Hepatocyte (in vitro differentiated cells): ENCODE data around the gene BBS9. TPM values are rescaled to one million over a fixed set of nuclear protein-coding genes. Genes with fewer than 3 reads are reported as not detected.

Experiments used
- DNase-seq: peaks from one replicate; pipeline ENCODE4 v3.0.0-alpha.2; 2016; ENCODE audit warnings: low spot score
- H2AFZ ChIP-seq: fragments of 200-600 bp; sonication (generic); 2 replicates; pipeline ENCODE4 v1.6.0; 2016; ENCODE audit warnings: antibody characterized with exemption, mild to moderate bottlenecking
- H3K27ac ChIP-seq: fragments of 200-600 bp; sonication (generic); 2 replicates; pipeline ENCODE4 v1.5.1; 2016; ENCODE audit warnings: mild to moderate bottlenecking
- H3K27me3 ChIP-seq: fragments of 200-600 bp; sonication (generic); 2 replicates; pipeline ENCODE4 v1.6.1; 2016
- H3K36me3 ChIP-seq: fragments of 200-600 bp; sonication (generic); replicated peaks from 2 replicates; pipeline ENCODE4 v1.5.1; 2016; ENCODE audit warnings: low read depth; ENCODE audit not compliant: insufficient read depth
- H3K4me1 ChIP-seq: fragments of 200-600 bp; sonication (generic); 2 replicates; pipeline ENCODE4 v1.5.1; 2016; ENCODE audit warnings: mild to moderate bottlenecking, moderate library complexity; ENCODE audit not compliant: insufficient read depth
- H3K4me2 ChIP-seq: fragments of 200-600 bp; sonication (generic); 2 replicates; pipeline ENCODE4 v1.6.0; 2016
- H3K4me3 ChIP-seq: fragments of 200-600 bp; sonication (generic); 2 replicates; pipeline ENCODE4 v1.5.1; 2016; ENCODE audit warnings: mild to moderate bottlenecking
- H3K79me2 ChIP-seq: fragments of 200-600 bp; sonication (generic); 2 replicates; pipeline ENCODE4 v1.6.0; 2017; ENCODE audit warnings: mild to moderate bottlenecking
- H3K9me2 ChIP-seq: fragments of 200-600 bp; sonication (generic); replicated peaks from 2 replicates; pipeline ENCODE4 v1.6.0; 2017; ENCODE audit warnings: mild to moderate bottlenecking; ENCODE audit not compliant: insufficient read depth
- H3K9me3 ChIP-seq: fragments of 200-600 bp; sonication (generic); 2 replicates; pipeline ENCODE4 v1.5.1; 2016; ENCODE audit warnings: low read depth, mild to moderate bottlenecking
- H4K20me1 ChIP-seq: fragments of 200-600 bp; sonication (generic); 2 replicates; pipeline ENCODE4 v1.6.0; 2016; ENCODE audit warnings: mild to moderate bottlenecking; ENCODE audit not compliant: insufficient read depth, poor library complexity, severe bottlenecking
- EZH2 ChIP-seq: fragments of 200-600 bp; sonication (generic); IDR thresholded peaks from 2 replicates; pipeline ENCODE4 v1.6.1; 2016; ENCODE audit warnings: antibody characterized with exemption, mild to moderate bottlenecking, borderline replicate concordance
- EZH2phosphoT487 ChIP-seq: fragments of 200-600 bp; sonication (generic); IDR thresholded peaks from one replicate; pipeline ENCODE4 v1.6.1; 2018; ENCODE audit warnings: antibody characterized with exemption, mild to moderate bottlenecking, low read depth, moderate library complexity; ENCODE audit not compliant: unreplicated experiment, severe bottlenecking
- WGBS: methylation state at CpG from one replicate; pipeline ENCODE4 v1.1.6; 2016; ENCODE audit warnings: low lambda C conversion rate; ENCODE audit errors: missing lambda C conversion rate; 5-methylcytosine and 5-hydroxymethylcytosine counted together
- polyA plus RNA-seq: library from polyadenylated mRNA; unstranded; fragments of >200 nt; fragmentation: Nextera tagmentation; extraction: Ambion mirVana; gene quantifications from 2 replicates; pipeline ENCODE4 v1.2.1, GENCODE V29; 2016
- total RNA-seq: library from RNA; depleted of rRNA; stranded (reverse); fragments of >200 nt; gene quantifications from 2 replicates; pipeline ENCODE4 v1.2.3, GENCODE V29; 2014
- TF ChIP-seq, protein P1 (sequence below): fragments of 200-600 bp; sonication (generic); IDR thresholded peaks from 2 replicates; pipeline ENCODE4 v1.5.1; 2016; ENCODE audit warnings: antibody characterized with exemption, mild to moderate bottlenecking; ENCODE audit not compliant: poor library complexity

The BBS9 gene
- total and polyA plus RNA-seq, 2 experiments from 2014 or later, result 10.1 to 12.3 TPM

DNA sequence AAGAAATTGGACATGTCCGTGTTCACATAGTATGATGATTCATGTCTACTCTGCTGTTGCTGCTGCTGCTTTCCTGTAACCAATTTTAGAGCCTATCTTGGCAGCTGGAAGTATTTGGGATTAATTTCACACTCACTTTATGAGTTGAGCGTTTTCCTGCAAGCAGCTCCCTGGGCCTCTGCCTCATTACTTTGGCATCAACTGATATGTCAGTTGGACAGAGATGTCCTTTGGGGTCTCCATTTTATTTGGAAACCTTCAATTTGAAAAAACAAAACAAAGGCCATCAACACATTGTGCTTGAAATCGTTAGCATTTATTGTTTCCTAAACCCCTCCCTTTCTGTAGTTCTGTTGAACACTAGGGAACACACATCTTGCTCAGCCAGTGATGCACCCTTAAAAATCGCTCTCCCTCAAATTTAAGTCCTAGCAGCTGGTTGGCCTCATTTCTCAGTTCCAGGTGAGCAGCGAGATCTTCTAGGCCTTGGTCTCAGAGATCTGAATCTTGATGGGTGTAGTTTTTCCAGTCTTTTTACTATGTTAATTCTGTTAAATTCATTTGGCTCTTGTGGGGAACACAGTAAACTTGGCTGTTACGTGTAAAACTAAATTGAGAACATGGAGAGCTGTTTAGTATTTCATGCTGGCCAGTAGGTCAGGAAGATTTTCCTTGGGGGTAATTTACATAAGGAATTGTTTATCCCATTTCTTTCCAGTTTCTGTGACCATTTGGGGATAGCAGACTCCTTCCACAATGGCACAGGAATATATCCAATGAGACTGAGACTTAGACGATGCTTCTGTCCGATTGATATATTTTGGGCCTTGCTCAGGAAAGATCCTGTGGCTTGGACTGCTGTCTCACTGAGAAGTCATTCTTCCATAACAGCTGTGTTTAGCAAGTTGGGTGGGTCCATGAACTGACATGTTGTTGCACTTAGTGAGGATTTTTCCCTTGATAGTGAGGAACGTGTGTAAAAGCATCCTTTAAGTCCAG, 371.6 kb downstream of the BBS9 start:
- H3K79me2 ChIP-seq, result no peaks in the 10 kb centered on the region
- H2AFZ ChIP-seq, result no peak overlapping the region
- no peaks in the 10 kb centered on the region for H3K9me2 ChIP-seq
- WGBS, result 80% methylated on average over 9 of the region's 9 CpGs
- H3K4me1 ChIP-seq, result no peaks in the 10 kb centered on the region
- H4K20me1 ChIP-seq, result no peaks in the 10 kb centered on the region
- H3K4me2 ChIP-seq, result no peak overlapping the region
- TF ChIP-seq, protein P1, sequence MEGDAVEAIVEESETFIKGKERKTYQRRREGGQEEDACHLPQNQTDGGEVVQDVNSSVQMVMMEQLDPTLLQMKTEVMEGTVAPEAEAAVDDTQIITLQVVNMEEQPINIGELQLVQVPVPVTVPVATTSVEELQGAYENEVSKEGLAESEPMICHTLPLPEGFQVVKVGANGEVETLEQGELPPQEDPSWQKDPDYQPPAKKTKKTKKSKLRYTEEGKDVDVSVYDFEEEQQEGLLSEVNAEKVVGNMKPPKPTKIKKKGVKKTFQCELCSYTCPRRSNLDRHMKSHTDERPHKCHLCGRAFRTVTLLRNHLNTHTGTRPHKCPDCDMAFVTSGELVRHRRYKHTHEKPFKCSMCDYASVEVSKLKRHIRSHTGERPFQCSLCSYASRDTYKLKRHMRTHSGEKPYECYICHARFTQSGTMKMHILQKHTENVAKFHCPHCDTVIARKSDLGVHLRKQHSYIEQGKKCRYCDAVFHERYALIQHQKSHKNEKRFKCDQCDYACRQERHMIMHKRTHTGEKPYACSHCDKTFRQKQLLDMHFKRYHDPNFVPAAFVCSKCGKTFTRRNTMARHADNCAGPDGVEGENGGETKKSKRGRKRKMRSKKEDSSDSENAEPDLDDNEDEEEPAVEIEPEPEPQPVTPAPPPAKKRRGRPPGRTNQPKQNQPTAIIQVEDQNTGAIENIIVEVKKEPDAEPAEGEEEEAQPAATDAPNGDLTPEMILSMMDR, result no peak
- TF ChIP-seq EZH2 (no peak), EZH2phosphoT487 (no peak)
- H3K27me3 ChIP-seq, result no peaks in the 10 kb centered on the region
- H3K27ac ChIP-seq, result no peak overlapping the region
- no peaks in the 10 kb centered on the region for H3K36me3 ChIP-seq
- no peaks in the 10 kb centered on the region for H3K9me3 ChIP-seq
- no peak for DNase-seq
- H3K4me3 ChIP-seq, result no peak overlapping the region

DNA sequence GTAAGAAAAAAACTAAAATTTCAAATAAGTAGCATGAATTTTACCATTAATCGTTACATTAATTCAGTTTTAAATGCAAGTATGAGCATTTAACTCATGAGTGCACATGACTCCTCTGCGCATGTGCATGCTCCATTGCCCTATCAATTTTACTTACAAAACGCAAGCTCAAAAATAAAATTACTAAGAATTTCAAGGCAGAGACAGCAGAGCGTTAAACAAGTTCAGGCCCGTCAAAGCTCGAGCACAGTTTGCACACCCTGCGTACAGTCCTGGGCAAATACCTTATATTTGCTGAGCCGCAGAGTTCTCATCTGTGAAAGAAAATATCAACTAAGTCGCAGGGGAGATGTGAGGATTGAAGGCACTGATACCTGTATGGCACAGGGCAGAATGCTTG, 373.6 kb downstream of the BBS9 start:
- no peaks in the 10 kb centered on the region for H3K9me3 ChIP-seq
- TF ChIP-seq, protein P1, result no peak
- TF ChIP-seq EZH2, result no peak
- no peak for TF ChIP-seq EZH2phosphoT487
- 83% methylated on average over 9 of the region's 9 CpGs for WGBS

DNA sequence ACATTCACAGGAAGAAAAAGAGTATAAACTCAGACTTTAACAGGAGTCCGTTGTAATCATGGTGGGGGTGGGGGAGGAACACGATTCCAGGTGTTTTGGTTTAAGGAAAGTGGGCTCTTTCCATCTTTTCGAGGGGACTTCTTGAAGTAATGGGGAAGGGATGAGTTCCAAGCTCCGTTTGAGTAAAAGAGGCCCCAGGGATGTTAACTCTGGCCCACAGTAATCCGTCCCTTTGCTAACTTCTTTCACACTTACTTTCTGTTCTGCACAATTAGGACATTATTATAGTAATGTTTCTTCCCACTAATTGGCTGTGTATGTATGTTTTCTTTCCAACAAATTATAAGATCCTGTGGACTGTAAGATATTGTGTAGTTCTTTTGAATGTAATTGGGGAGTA, 374.4 kb downstream of the BBS9 start:
- H3K27me3 ChIP-seq, result no peaks in the 10 kb centered on the region
- TF ChIP-seq, protein P1, result no peak
- TF ChIP-seq EZH2, result no peak
- TF ChIP-seq EZH2phosphoT487, result no peak
- H3K4me3 ChIP-seq, result no peak overlapping the region
- no peak overlapping the region for H2AFZ ChIP-seq
- no peaks in the 10 kb centered on the region for H4K20me1 ChIP-seq
- no peaks in the 10 kb centered on the region for H3K36me3 ChIP-seq
- H3K4me1 ChIP-seq, result no peaks in the 10 kb centered on the region
- H3K9me2 ChIP-seq, result no peaks in the 10 kb centered on the region
- H3K4me2 ChIP-seq, result no peak overlapping the region
- DNase-seq, result no peak
- no peak overlapping the region for H3K27ac ChIP-seq
- 72% methylated on average over 5 of the region's 5 CpGs for WGBS
- H3K79me2 ChIP-seq, result no peaks in the 10 kb centered on the region
- H3K9me3 ChIP-seq, result no peaks in the 10 kb centered on the region

More for the DNA sequence above, 373.6 kb downstream of the BBS9 start:
- Histone ChIP-seq H3K27ac (no peak overlapping the region), H3K4me2 (no peak overlapping the region), H4K20me1 (no peaks in the 10 kb centered on the region), H3K4me3 (no peak overlapping the region), H3K36me3 (no peaks in the 10 kb centered on the region), H3K79me2 (no peaks in the 10 kb centered on the region), H2AFZ (no peak overlapping the region), H3K9me2 (no peaks in the 10 kb centered on the region), H3K27me3 (no peaks in the 10 kb centered on the region), H3K4me1 (no peaks in the 10 kb centered on the region)
- no peak for DNase-seq
